Breast epithelium (tissue), 4 donors: ENCODE measurements around the gene SERINC2. TPM values are rescaled to one million over a fixed set of nuclear protein-coding genes. Genes with fewer than 3 reads are reported as not detected.
A peak's percentile ranks its signal among the peaks of the same experiment; 100 is the strongest.

Experiments used
- DNase-seq, 2 donors: peaks; one replicate each; pipeline ENCODE4 v3.0.0-alpha.2; 2019; ENCODE audit warnings: low spot score in 2 of 2
- H3K27ac ChIP-seq, 2 donors: fragments of 200-600 bp; sonication (generic) in 1 of 2; one replicate each; pipeline ENCODE4 v1.5.1; 2016 to 2019; ENCODE audit warnings: mild to moderate bottlenecking in 1 of 2
- H3K27me3 ChIP-seq, 2 donors: fragments of 200-600 bp; sonication (generic) in 1 of 2; one replicate each; pipeline versions ENCODE4 v1.5.1 to v1.6.0; 2017 to 2019; ENCODE audit warnings: control low read depth in 1 of 2, mild to moderate bottlenecking in 1 of 2
- H3K36me3 ChIP-seq: fragments of 200-600 bp; one replicate; pipeline ENCODE4 v1.5.1; 2019
- H3K4me1 ChIP-seq, 2 donors: fragments of 200-600 bp; sonication (generic); one replicate each; pipeline ENCODE4 v1.5.1; 2016 to 2019; ENCODE audit warnings: control low read depth in 1 of 2
- H3K4me3 ChIP-seq, 3 donors: fragments of 200-600 bp; sonication (generic); 1 replicate in 2 of 3; 2 replicates in 1 of 3; pipeline ENCODE4 v1.5.1; 2016 to 2019; ENCODE audit warnings: mild to moderate bottlenecking in 3 of 3, moderate library complexity in 2 of 3
- H3K9me3 ChIP-seq, 2 donors: fragments of 200-600 bp; sonication (generic) in 1 of 2; one replicate each; pipeline ENCODE4 v1.5.1; 2016 to 2019; ENCODE audit warnings: control low read depth in 1 of 2
- POLR2A ChIP-seq: fragments of 450-650 bp; IDR thresholded peaks from one replicate; pipeline ENCODE4 v1.6.1; 2016; ENCODE audit warnings: antibody characterized with exemption, mild to moderate bottlenecking, moderate library complexity
- POLR2AphosphoS5 ChIP-seq, 3 donors: sonication (generic); formaldehyde crosslinking; IDR thresholded peaks; one replicate each; pipeline ENCODE4 v1.6.1; 2017; ENCODE audit warnings: antibody characterized with exemption in 3 of 3
- intact Hi-C: fragments of 100-400 bp; cut with DNase I; formaldehyde crosslinking; loops from one replicate; pipeline ENCODE4 v1.15.1; 2023; ENCODE audit warnings: low total_unique reads
- total RNA-seq, 3 donors: library from RNA; depleted of rRNA; stranded (reverse); fragments of >200 nt; gene quantifications; one replicate each; pipeline ENCODE4 v1.1.0, GENCODE V29; 2016
- TF ChIP-seq, protein P1 (sequence below), 3 donors: fragments of 450-650 bp; IDR thresholded peaks; one replicate each; pipeline ENCODE4 v1.5.1; 2016 to 2017; ENCODE audit warnings: antibody characterized with exemption in 3 of 3, mild to moderate bottlenecking in 3 of 3, moderate library complexity in 3 of 3

Gene SERINC2
- total RNA-seq, 3 donors from 2014 or later, result 10.4 to 50.6 (median 30.5) TPM

GRCh38 chr1:31483012-31483946, 70.3 kb downstream of the SERINC2 start:
- intact Hi-C loops, result no loop called here
- Histone ChIP-seq H3K4me1 (no peaks in the 10 kb centered on the region), H3K27me3 (no peaks in the 10 kb centered on the region), H3K27ac (peak overlapping the region; percentile 45 to 75), H3K4me3 (no peak overlapping the region), H3K36me3 (no peaks in the 10 kb centered on the region), H3K9me3 (no peaks in the 10 kb centered on the region)
- DNase-seq, result peak in 1 of 2 donors; percentile 67
- TF ChIP-seq POLR2AphosphoS5 (IDR thresholded peaks at IDR 0.05), result peak; percentile 78 to 93 (median 88)
- no peak for TF ChIP-seq POLR2A
- TF ChIP-seq, protein P1, sequence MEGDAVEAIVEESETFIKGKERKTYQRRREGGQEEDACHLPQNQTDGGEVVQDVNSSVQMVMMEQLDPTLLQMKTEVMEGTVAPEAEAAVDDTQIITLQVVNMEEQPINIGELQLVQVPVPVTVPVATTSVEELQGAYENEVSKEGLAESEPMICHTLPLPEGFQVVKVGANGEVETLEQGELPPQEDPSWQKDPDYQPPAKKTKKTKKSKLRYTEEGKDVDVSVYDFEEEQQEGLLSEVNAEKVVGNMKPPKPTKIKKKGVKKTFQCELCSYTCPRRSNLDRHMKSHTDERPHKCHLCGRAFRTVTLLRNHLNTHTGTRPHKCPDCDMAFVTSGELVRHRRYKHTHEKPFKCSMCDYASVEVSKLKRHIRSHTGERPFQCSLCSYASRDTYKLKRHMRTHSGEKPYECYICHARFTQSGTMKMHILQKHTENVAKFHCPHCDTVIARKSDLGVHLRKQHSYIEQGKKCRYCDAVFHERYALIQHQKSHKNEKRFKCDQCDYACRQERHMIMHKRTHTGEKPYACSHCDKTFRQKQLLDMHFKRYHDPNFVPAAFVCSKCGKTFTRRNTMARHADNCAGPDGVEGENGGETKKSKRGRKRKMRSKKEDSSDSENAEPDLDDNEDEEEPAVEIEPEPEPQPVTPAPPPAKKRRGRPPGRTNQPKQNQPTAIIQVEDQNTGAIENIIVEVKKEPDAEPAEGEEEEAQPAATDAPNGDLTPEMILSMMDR (IDR thresholded peaks at IDR 0.05), result no peak

Other genes with a start within 250 kb of the SERINC2 start
- gene NKAIN1, start 173.3 kb upstream of the SERINC2 start, total RNA-seq, result 1 to 10 TPM in 1 of 3 donors, under 1 TPM in 1, not detected in 1; 0.16 to 2.0 TPM
- gene SNRNP40, start 116.4 kb upstream of the SERINC2 start, total RNA-seq, result 10 to 100 TPM; 40.2 to 73.4 (median 66.6) TPM
- 10 to 100 TPM; 24.6 to 42.9 (median 29.6) TPM for gene ZCCHC17, start 116.2 kb upstream of the SERINC2 start, total RNA-seq
- 10 to 100 TPM in 2 of 3 donors, 1 to 10 TPM in 1; 7.9 to 15.5 (median 15.0) TPM for gene FABP3, start 40.1 kb upstream of the SERINC2 start, total RNA-seq
- 100 to 1,000 TPM in 2 of 3 donors, 10 to 100 TPM in 1; 85.9 to 187 (median 144) TPM for gene TINAGL1, start 163.3 kb downstream of the SERINC2 start, total RNA-seq
- not detected for gene HCRTR1, start 204.5 kb downstream of the SERINC2 start, total RNA-seq
- 10 to 100 TPM; 67.8 to 84.9 (median 70.1) TPM for gene PEF1, start 231.7 kb downstream of the SERINC2 start, total RNA-seq